Subcutaneous abdominal adipose tissue (tissue), 5 donors: ENCODE measurements around the gene AAK1.

ENCODE experiments used
- H3K27ac ChIP-seq: one replicate; pipeline ENCODE4 v1.7.0; 2013; ENCODE audit warnings: low read depth, mild to moderate bottlenecking, inconsistent platforms, low read length, moderate library complexity
- H3K27me3 ChIP-seq, 5 donors: one replicate each; pipeline ENCODE4 v1.7.0; 2013; ENCODE audit warnings: low read length in 5 of 5, inconsistent platforms in 1 of 5; ENCODE audit not compliant: control insufficient read depth in 5 of 5, insufficient read depth in 4 of 5
- H3K36me3 ChIP-seq, 5 donors: one replicate each; pipeline ENCODE4 v1.7.0; 2013; ENCODE audit warnings: low read length in 5 of 5; ENCODE audit not compliant: control insufficient read depth in 5 of 5, insufficient read depth in 5 of 5
- H3K4me1 ChIP-seq, 5 donors: one replicate each; pipeline ENCODE4 v1.7.0; 2013; ENCODE audit warnings: low read length in 5 of 5, mild to moderate bottlenecking in 3 of 5, moderate library complexity in 1 of 5; ENCODE audit not compliant: control insufficient read depth in 5 of 5, insufficient read depth in 5 of 5
- H3K4me3 ChIP-seq, 5 donors: one replicate each; pipeline ENCODE4 v1.7.0; 2013; ENCODE audit warnings: low read length in 5 of 5, low read depth in 1 of 5
- H3K9ac ChIP-seq, 5 donors: one replicate each; pipeline ENCODE4 v1.7.0; 2013; ENCODE audit warnings: low read length in 5 of 5, mild to moderate bottlenecking in 4 of 5, moderate library complexity in 3 of 5
- H3K9me3 ChIP-seq, 5 donors: one replicate each; pipeline ENCODE4 v1.7.0; 2013; ENCODE audit warnings: low read length in 5 of 5; ENCODE audit not compliant: control insufficient read depth in 5 of 5
- donor health status: healthy.
- donor health status: healthy.
- donor health status: healthy.
- donor health status: healthy.
- donor health status: healthy.

AAK1 gene

DNA sequence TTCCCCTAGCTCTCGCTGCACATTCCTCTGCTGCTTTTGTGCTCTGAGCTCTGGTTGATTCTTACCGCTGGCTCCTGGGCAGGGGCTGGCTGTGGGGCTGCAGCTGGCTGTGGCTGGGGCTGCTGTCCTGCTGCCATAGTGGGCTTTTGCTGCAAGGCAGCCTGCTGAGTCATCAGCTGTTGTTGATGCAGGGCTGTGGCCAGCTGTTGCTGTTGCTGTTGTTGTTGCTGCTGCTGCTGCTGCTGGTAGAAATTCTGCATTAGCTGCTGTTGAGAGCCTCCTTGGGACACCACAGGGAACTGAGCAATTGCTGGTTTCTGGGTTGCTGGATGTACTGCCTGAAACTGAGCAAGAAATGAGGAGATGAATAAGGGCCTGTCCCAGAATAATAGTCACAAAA is 129.1 kb downstream of the AAK1 start:
- peaks cover 17 to 80% (median 48%) of the 10 kb centered on the region in 5 donors for H3K36me3 ChIP-seq
- H3K9me3 ChIP-seq: no peaks in the 10 kb centered on the region

DNA sequence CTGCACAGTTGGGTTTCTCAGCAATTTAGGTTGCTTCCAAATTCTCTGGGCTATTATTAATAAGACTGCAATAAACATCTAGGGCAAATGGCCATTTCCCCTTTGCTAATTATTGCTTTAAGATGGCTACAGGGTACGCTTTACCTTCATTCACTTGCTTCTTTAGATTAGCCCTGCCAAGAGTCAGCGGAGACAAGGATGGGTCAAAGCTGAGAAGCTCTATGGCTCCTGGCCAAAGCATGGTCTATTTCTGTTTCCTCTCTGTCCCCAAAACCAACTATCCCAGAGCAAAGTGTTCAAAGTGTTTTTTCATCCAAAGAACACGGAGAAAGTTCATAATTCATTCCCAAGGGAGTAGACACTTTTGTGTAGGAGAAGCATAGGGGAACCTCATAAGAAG is 131.1 kb downstream of the AAK1 start:
- Histone ChIP-seq H3K27me3 (no peaks in the 10 kb centered on the region), H3K9ac (no peak overlapping the region), H3K4me3 (no peak overlapping the region), H3K9me3 (no peaks in the 10 kb centered on the region), H3K27ac (no peak overlapping the region), H3K36me3 (peaks cover 16 to 78% (median 45%) of the 10 kb centered on the region in 5 donors), H3K4me1 (peaks cover 0 to 4% (median 0%) of the 10 kb centered on the region in 5 donors)

More for the DNA sequence above, 129.1 kb downstream of the AAK1 start:
- no peak overlapping the region for H3K27ac ChIP-seq
- H3K27me3 ChIP-seq: no peaks in the 10 kb centered on the region
- peaks cover 0 to 3% (median 0%) of the 10 kb centered on the region in 5 donors for H3K4me1 ChIP-seq
- H3K4me3 ChIP-seq: no peak overlapping the region
- peak overlapping the region in 1 of 5 donors; percentile 15 for H3K9ac ChIP-seq

DNA sequence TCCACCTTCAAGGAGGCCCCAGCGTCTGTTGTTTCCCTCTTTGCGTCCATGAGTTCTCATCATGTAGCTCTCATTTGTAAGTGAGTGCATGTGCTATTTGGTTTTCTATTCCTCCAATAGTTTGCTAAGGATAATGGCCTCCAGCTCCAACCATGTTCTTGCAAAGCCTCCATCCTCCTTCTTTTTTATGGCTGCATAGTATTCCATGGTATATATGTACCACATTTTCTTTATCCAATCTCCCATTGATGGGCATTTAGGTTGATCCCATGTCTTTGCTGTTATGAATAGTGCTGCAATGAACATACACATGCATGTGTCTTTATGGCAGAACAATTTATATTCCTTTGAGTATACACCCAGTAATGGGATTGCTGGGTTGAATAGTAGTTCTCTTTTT is 133.3 kb downstream of the AAK1 start:
- Histone ChIP-seq H3K36me3 (peaks cover 21 to 88% (median 64%) of the 10 kb centered on the region in 5 donors), H3K27me3 (no peaks in the 10 kb centered on the region), H3K4me1 (peaks cover 0 to 4% (median 0%) of the 10 kb centered on the region in 5 donors), H3K4me3 (no peak overlapping the region), H3K9me3 (no peaks in the 10 kb centered on the region), H3K27ac (no peak overlapping the region), H3K9ac (no peak overlapping the region)

DNA sequence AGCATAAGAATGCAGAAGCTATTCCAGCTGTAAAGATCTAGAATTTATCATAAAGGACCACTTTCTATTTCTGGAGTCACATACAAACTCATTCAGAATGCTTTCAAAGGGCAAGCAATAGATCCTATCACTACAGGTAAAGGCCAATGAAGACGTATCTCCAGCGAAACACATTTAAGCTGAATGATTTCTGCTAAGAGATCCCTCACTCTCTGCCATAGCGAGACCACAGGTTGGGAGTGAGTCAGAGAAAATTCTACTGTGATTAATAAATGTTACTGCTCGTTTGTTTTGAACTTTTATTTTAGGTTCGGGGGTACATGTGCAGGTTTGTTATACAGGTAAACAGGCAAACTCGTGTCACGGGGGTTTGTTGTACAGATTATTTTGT is 133.8 kb downstream of the AAK1 start:
- H3K4me3 ChIP-seq: no peak overlapping the region

DNA sequence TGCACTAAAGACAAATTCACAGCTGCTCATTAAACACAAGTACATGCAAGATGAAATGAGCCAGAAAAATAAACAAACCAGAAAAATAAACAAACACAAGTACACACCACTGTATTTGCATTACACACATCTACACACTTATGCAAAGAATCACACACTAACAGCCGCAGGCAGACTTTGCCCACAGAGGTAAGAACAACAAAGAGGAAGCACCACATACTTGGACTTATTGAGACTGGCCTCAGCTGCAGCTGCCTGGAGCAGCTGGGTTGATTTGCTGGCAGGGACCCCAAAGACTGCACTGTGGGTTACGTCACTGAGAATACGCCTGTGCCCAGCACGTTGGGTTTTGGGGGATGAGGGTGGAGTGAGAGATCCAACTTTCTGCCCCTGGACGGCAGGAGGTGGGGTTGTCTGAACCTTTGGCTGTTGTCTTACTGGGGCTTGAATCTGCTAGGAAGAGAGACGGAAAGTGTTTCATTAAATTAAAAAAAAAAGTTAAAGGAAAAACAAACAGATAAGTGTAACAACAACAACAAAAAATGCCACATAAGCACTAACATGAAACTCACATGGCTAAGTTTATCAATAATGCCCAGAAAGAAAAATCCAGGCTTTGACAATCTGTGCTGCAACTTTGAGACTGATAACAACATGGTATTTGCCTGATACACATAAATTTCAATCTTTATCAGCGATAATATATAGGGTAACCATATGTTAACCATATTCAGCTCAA is 134.4 kb downstream of the AAK1 start:
- Histone ChIP-seq H3K9ac (no peak overlapping the region), H3K4me1 (peaks cover 0 to 4% (median 0%) of the 10 kb centered on the region in 5 donors), H3K27me3 (no peaks in the 10 kb centered on the region), H3K27ac (no peak overlapping the region), H3K9me3 (no peaks in the 10 kb centered on the region), H3K4me3 (no peak overlapping the region), H3K36me3 (peaks cover 21 to 81% (median 59%) of the 10 kb centered on the region in 5 donors)

More for the DNA sequence above, 133.8 kb downstream of the AAK1 start:
- no peak overlapping the region for H3K9ac ChIP-seq
- H3K27me3 ChIP-seq: no peaks in the 10 kb centered on the region
- peaks cover 0 to 4% (median 0%) of the 10 kb centered on the region in 5 donors for H3K4me1 ChIP-seq
- no peak overlapping the region for H3K27ac ChIP-seq
- no peaks in the 10 kb centered on the region for H3K9me3 ChIP-seq
- H3K36me3 ChIP-seq: peaks cover 21 to 87% (median 64%) of the 10 kb centered on the region in 5 donors

DNA sequence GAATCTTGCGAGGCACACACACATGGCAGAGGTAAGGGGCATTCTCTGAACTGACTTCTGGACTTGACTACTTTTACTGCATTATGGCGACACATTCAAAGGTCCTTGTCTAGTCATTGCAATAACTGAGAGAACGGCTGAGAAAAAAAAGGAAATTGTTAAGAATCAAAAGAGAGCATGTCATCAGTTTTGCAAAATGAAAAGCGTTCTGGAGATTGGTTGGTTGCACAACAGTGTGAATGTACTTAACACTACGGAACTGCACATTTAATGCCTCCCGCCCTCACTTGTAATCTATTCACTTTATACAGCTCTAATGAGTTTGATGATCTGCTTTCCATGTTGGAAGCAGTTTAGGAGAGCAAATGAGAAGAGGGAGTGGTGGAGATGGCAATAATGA is 137.8 kb downstream of the AAK1 start:
- H3K27ac ChIP-seq: no peak overlapping the region
- H3K36me3 ChIP-seq: peaks cover 19 to 53% (median 35%) of the 10 kb centered on the region in 5 donors
- peaks cover 0 to 6% (median 0%) of the 10 kb centered on the region in 5 donors for H3K4me1 ChIP-seq
- H3K27me3 ChIP-seq: no peaks in the 10 kb centered on the region
- no peak overlapping the region for H3K4me3 ChIP-seq
- no peak overlapping the region for H3K9ac ChIP-seq
- H3K9me3 ChIP-seq: no peaks in the 10 kb centered on the region

DNA sequence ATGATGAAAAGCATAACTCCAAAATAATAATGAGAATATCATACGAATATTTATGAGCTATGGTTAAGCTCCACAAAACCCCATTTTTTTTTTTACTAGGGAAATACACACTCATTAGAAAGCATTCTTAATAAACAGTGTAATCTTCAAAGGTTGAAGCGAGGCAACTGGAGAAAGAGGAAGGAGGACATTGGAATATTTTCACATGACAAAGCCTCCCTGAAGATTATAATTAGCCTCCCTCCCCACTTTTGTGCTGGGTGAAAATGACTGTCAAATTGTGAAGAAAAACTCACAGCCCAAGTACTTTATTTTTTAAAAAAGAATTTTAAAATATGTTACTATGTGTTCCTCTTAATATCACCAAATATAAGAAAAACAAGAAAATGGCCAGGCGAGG is 142.2 kb downstream of the AAK1 start:
- Histone ChIP-seq H3K4me3 (no peak overlapping the region), H3K27ac (no peak overlapping the region), H3K9me3 (no peaks in the 10 kb centered on the region), H3K36me3 (peaks cover 4 to 28% (median 18%) of the 10 kb centered on the region in 5 donors), H3K27me3 (no peaks in the 10 kb centered on the region), H3K4me1 (peaks cover 0 to 14% (median 3%) of the 10 kb centered on the region in 5 donors), H3K9ac (no peak overlapping the region)

DNA sequence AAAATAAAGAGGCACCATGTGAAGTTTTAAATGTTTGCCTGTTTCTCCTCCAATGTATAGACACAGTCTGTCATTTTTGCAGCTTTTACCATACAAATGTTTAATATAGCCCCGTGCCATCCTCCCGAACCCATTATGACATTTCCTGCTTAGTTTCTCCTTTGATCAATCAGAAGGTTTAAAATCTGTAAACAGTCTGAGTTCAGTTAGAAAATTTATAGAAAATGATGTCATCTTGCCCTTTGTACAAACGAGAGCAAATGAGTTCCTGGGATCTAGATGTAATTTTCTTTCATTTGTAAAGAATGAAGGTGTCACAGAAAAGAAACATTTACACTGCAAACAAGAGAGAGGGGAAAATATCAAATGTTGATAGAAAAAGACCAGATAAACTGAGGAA is 143.6 kb downstream of the AAK1 start:
- Histone ChIP-seq H3K27me3 (no peaks in the 10 kb centered on the region), H3K4me3 (no peak overlapping the region), H3K9ac (no peak overlapping the region), H3K27ac (no peak overlapping the region), H3K9me3 (no peaks in the 10 kb centered on the region), H3K4me1 (peaks cover 0 to 14% (median 3%) of the 10 kb centered on the region in 5 donors), H3K36me3 (peaks cover 0 to 24% (median 10%) of the 10 kb centered on the region in 5 donors)

DNA sequence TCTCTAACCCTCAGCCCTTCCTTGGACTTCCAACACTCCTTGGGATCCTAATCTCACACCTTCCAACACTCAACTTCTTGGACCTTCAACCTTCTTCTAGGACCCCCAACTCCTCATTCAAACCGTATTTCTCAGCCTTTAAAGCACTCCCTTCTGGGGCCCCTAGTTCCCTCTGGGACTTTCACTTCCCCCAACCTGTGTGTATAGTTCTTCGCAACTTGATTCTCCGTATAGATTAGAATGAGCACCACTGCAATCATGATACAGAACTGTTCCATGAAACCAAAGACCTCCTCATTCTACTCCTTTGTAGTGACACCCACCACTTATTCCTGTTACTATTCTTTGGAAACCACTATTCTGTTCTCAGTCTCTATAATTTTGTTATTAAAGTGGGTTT is 144.3 kb downstream of the AAK1 start:
- Histone ChIP-seq H3K27me3 (no peaks in the 10 kb centered on the region), H3K9ac (no peak overlapping the region), H3K27ac (no peak overlapping the region), H3K4me3 (no peak overlapping the region), H3K9me3 (no peaks in the 10 kb centered on the region), H3K4me1 (peaks cover 0 to 14% (median 3%) of the 10 kb centered on the region in 5 donors), H3K36me3 (peaks cover 0 to 32% (median 9%) of the 10 kb centered on the region in 5 donors)

DNA sequence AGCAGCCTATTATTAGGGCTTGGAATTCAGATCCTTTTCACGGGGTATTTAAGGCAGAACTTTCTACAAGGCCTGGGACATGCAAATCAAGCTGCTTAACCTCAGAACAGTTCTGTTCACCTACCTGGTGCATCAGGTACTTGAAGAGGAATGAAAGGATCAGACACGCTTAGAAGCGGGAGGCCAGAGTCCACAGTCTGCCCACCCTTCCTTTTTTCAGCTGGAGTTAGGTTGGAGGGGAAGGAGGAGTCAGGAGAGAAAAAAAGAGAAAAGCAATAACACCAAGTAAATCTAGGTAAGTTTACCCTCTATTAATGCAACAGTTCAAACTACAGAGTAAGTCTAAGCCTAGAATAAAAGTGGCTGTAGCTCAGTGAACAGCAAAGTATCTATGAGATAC is 147.7 kb downstream of the AAK1 start:
- Histone ChIP-seq H3K36me3 (peaks cover 0 to 35% (median 9%) of the 10 kb centered on the region in 5 donors), H3K4me3 (no peak overlapping the region), H3K9me3 (no peaks in the 10 kb centered on the region)

More for the DNA sequence above, 147.7 kb downstream of the AAK1 start:
- no peaks in the 10 kb centered on the region for H3K27me3 ChIP-seq
- peaks cover 0 to 29% (median 13%) of the 10 kb centered on the region in 5 donors for H3K4me1 ChIP-seq
- H3K27ac ChIP-seq: no peak overlapping the region
- no peak overlapping the region for H3K9ac ChIP-seq
